ENCODE measurements around the gene SUMO4.

DNA sequence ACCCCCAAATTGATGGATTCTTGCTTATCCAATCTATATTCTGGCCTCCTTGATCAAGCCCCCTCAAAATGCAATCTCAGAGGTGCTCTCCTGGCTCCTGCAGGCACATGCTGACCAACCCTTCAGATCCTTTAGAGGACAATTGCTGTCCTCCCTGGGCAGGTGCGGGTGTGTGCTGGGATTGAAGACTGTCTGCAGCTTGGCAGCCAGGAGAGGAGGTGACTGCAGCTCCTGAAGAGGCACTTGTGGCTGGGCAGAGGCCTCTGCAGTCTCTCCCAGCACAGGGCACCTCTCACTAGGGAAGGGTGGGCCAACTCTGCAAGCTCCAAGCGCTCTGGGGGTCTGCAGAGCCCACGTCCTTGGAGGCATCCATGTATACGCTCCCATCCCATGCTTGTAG, 28.5 kb downstream of the SUMO4 start:
- TF ChIP-seq, protein P1, sequence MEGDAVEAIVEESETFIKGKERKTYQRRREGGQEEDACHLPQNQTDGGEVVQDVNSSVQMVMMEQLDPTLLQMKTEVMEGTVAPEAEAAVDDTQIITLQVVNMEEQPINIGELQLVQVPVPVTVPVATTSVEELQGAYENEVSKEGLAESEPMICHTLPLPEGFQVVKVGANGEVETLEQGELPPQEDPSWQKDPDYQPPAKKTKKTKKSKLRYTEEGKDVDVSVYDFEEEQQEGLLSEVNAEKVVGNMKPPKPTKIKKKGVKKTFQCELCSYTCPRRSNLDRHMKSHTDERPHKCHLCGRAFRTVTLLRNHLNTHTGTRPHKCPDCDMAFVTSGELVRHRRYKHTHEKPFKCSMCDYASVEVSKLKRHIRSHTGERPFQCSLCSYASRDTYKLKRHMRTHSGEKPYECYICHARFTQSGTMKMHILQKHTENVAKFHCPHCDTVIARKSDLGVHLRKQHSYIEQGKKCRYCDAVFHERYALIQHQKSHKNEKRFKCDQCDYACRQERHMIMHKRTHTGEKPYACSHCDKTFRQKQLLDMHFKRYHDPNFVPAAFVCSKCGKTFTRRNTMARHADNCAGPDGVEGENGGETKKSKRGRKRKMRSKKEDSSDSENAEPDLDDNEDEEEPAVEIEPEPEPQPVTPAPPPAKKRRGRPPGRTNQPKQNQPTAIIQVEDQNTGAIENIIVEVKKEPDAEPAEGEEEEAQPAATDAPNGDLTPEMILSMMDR (IDR thresholded peaks at IDR 0.05), result no peak
- TF ChIP-seq POLR2A (IDR thresholded peaks at IDR 0.05) (no peak), POLR2AphosphoS5 (IDR thresholded peaks at IDR 0.05; ENCODE audit: insufficient read depth in 1 of 2, low read depth in 1 of 2) (no peak)
